ENCODE results near the gene KNCN. TPM values are rescaled to one million over a fixed set of nuclear protein-coding genes. Genes with fewer than 3 reads are reported as not detected.

KNCN gene
- polyA plus RNA-seq, 1 donor from 2014 or later = not detected

GRCh38 chr1:46583494-46583893 is 32.0 kb upstream of the KNCN start:
- no peak overlapping the region for H3K27ac ChIP-seq (ENCODE audit: low read length)

DNA sequence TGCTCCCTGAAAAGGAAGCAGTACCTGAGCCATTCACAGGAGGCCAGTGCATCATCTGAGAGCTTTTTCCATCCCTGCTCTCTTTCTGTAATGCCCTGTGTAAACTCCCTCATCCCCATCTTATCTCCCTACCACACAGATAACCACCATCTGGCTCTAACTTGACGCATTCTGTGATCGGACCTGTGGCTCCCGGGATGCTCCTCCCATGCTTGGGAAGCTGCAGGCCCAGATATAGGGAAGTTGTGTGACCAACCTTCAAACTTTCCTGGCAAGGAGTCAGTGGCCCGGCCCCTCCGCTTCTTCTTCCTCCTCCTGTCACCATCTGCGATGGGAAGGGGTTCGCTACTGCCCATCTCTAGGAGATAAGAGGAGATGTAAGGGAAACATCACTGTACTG is 31.5 kb upstream of the KNCN start:
- Histone ChIP-seq H3K4me2 (ENCODE audit: low read length) (no peak overlapping the region), H3K79me2 (replicated peaks; ENCODE audit: insufficient read depth, low read length) (no peaks in the 10 kb centered on the region), H2AFZ (ENCODE audit: low read depth, low read length) (no peak overlapping the region), H3K27ac (ENCODE audit: low read length) (no peak overlapping the region), H4K20me1 (ENCODE audit: insufficient read depth) (no peaks in the 10 kb centered on the region), H3K36me3 (ENCODE audit: insufficient read depth, low read length) (no peaks in the 10 kb centered on the region), H3K4me3 (ENCODE audit: low read length) (no peak overlapping the region), H3F3A (ENCODE audit: insufficient read depth, low read length, poor library complexity, severe bottlenecking) (no peaks in the 10 kb centered on the region), H3K9ac (ENCODE audit: low read length) (no peak overlapping the region), H3K9me3 (ENCODE audit: low read length) (no peaks in the 10 kb centered on the region), H3K9me2 (ENCODE audit: insufficient read depth, low read length) (no peaks in the 10 kb centered on the region), H3K27me3 (ENCODE audit: insufficient read depth, low read depth, low read length) (no peaks in the 10 kb centered on the region)
- TF ChIP-seq CTCF (IDR thresholded peaks at IDR 0.05; ENCODE audit: poor library complexity, severe bottlenecking) (no peak), MXI1 (conservative IDR thresholded peaks at IDR 0.05; ENCODE audit: poor library complexity, severe bottlenecking) (no peak), EZH2 (IDR thresholded peaks at IDR 0.05; ENCODE audit: borderline replicate concordance, insufficient read depth, low read length, poor library complexity, severe bottlenecking) (no peak), RAD21 (conservative IDR thresholded peaks at IDR 0.05) (no peak), POLR2AphosphoS5 (IDR thresholded peaks at IDR 0.05) (no peak), TAF1 (IDR thresholded peaks at IDR 0.05; ENCODE audit: low read depth) (no peak), EP300 (conservative IDR thresholded peaks at IDR 0.05; ENCODE audit: poor library complexity, severe bottlenecking) (no peak), SMC3 (conservative IDR thresholded peaks at IDR 0.05; ENCODE audit: poor library complexity) (no peak)
- TF ChIP-seq, protein P1, sequence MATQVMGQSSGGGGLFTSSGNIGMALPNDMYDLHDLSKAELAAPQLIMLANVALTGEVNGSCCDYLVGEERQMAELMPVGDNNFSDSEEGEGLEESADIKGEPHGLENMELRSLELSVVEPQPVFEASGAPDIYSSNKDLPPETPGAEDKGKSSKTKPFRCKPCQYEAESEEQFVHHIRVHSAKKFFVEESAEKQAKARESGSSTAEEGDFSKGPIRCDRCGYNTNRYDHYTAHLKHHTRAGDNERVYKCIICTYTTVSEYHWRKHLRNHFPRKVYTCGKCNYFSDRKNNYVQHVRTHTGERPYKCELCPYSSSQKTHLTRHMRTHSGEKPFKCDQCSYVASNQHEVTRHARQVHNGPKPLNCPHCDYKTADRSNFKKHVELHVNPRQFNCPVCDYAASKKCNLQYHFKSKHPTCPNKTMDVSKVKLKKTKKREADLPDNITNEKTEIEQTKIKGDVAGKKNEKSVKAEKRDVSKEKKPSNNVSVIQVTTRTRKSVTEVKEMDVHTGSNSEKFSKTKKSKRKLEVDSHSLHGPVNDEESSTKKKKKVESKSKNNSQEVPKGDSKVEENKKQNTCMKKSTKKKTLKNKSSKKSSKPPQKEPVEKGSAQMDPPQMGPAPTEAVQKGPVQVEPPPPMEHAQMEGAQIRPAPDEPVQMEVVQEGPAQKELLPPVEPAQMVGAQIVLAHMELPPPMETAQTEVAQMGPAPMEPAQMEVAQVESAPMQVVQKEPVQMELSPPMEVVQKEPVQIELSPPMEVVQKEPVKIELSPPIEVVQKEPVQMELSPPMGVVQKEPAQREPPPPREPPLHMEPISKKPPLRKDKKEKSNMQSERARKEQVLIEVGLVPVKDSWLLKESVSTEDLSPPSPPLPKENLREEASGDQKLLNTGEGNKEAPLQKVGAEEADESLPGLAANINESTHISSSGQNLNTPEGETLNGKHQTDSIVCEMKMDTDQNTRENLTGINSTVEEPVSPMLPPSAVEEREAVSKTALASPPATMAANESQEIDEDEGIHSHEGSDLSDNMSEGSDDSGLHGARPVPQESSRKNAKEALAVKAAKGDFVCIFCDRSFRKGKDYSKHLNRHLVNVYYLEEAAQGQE (IDR thresholded peaks at IDR 0.05; ENCODE audit: borderline replicate concordance) = no peak

More at GRCh38 chr1:46583494-46583893, 32.0 kb upstream of the KNCN start:
- no peaks in the 10 kb centered on the region for H4K20me1 ChIP-seq (ENCODE audit: insufficient read depth)
- no peak for TF ChIP-seq EP300 (conservative IDR thresholded peaks at IDR 0.05; ENCODE audit: poor library complexity, severe bottlenecking)
- no peak for TF ChIP-seq SMC3 (conservative IDR thresholded peaks at IDR 0.05; ENCODE audit: poor library complexity)
- no peak for TF ChIP-seq MXI1 (conservative IDR thresholded peaks at IDR 0.05; ENCODE audit: poor library complexity, severe bottlenecking)
- no peak for TF ChIP-seq CTCF (IDR thresholded peaks at IDR 0.05; ENCODE audit: poor library complexity, severe bottlenecking)
- no peak for TF ChIP-seq RAD21 (conservative IDR thresholded peaks at IDR 0.05)
- TF ChIP-seq EZH2 (IDR thresholded peaks at IDR 0.05; ENCODE audit: borderline replicate concordance, insufficient read depth, low read length, poor library complexity, severe bottlenecking) = no peak
- TF ChIP-seq, protein P1 (IDR thresholded peaks at IDR 0.05; ENCODE audit: borderline replicate concordance) = no peak
- no peak for TF ChIP-seq POLR2AphosphoS5 (IDR thresholded peaks at IDR 0.05)
- TF ChIP-seq TAF1 (IDR thresholded peaks at IDR 0.05; ENCODE audit: low read depth) = no peak
- H3K9ac ChIP-seq (ENCODE audit: low read length) = no peak overlapping the region
- H3K27me3 ChIP-seq (ENCODE audit: insufficient read depth, low read depth, low read length) = no peaks in the 10 kb centered on the region
- no peaks in the 10 kb centered on the region for H3K9me2 ChIP-seq (ENCODE audit: insufficient read depth, low read length)
- H3K4me2 ChIP-seq (ENCODE audit: low read length) = no peak overlapping the region
- H2AFZ ChIP-seq (ENCODE audit: low read depth, low read length) = no peak overlapping the region
- H3K9me3 ChIP-seq (ENCODE audit: low read length) = no peaks in the 10 kb centered on the region
- H3K4me3 ChIP-seq (ENCODE audit: low read length) = no peak overlapping the region
- no peaks in the 10 kb centered on the region for H3F3A ChIP-seq (ENCODE audit: insufficient read depth, low read length, poor library complexity, severe bottlenecking)
- H3K36me3 ChIP-seq (ENCODE audit: insufficient read depth, low read length) = no peaks in the 10 kb centered on the region
- no peaks in the 10 kb centered on the region for H3K79me2 ChIP-seq (replicated peaks; ENCODE audit: insufficient read depth, low read length)
